ENCODE measurements around the gene CCDC190.

DNA sequence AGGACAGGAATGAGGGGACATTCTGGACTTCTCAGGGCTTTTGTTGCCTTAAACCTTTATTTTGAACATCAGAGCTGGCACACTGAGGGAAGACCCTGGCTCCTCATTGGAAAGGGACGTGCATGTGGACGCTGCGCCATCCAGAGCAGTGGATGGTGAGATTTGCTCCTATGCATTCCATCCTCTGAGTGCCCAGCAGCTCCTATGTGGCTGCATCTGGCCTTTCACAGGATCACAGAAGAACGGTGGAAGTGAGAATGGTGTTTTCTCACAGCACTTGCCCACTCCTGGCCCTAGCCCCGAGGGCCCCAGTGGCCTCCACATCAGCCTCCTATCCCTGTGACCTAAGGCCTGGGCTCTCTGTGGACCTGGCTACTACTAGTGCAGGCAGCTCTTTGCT is 20.6 kb upstream of the CCDC190 start:
- TF ChIP-seq, protein P1, sequence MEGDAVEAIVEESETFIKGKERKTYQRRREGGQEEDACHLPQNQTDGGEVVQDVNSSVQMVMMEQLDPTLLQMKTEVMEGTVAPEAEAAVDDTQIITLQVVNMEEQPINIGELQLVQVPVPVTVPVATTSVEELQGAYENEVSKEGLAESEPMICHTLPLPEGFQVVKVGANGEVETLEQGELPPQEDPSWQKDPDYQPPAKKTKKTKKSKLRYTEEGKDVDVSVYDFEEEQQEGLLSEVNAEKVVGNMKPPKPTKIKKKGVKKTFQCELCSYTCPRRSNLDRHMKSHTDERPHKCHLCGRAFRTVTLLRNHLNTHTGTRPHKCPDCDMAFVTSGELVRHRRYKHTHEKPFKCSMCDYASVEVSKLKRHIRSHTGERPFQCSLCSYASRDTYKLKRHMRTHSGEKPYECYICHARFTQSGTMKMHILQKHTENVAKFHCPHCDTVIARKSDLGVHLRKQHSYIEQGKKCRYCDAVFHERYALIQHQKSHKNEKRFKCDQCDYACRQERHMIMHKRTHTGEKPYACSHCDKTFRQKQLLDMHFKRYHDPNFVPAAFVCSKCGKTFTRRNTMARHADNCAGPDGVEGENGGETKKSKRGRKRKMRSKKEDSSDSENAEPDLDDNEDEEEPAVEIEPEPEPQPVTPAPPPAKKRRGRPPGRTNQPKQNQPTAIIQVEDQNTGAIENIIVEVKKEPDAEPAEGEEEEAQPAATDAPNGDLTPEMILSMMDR (IDR thresholded peaks at IDR 0.05): no peak
- TF ChIP-seq EP300 (IDR thresholded peaks at IDR 0.05) (no peak), POLR2A (IDR thresholded peaks at IDR 0.05; ENCODE audit: low read depth) (no peak)

All from esophagus muscularis mucosa (tissue), 4 donors.